HuH-7 (cell line): ENCODE measurements around the gene HECTD4.

Source experiments
- DNase-seq: peaks from one replicate; pipeline ENCODE4 v3.0.0; 2011; ENCODE audit warnings: low spot score

Gene HECTD4

DNA sequence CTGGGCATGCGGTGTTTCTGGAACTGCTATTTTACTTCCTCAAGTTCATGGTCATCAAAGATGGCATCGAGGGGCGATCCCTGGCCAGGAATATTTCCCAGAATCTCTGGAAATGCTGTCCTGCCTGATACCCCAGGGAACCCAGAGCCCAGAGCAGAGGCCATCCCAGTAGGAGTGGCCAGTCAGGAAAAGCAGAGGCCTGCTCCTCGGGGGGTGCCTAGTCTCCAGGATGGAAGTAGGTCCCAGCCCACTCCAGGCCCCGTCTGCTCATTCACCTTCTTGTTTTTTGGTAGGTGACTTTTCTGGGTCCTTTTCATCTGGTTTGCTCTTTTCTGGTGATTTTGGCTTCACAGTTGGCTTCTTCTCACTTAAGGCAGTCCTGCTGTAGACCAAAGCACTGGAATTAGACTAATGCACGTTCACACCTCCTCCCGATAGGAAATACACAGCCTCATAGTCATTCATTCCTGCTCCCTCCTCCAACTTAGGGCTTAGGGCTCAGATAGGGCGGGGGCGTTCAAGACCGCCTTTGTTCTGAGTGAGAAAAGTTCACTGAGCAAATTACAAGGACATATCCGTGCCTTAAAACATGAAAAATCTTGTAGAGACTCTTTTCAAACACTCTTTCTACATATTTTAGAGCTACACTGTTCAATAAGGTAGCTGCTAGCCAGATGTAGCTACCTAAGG, 205.8 kb downstream of the HECTD4 start:
- DNase-seq = no peak

- no peak for DNase-seq
Observed at GRCh38 chr12:112175361-112176155, 206.7 kb downstream of the HECTD4 start.

- DNase-seq = no peak
Observed at GRCh38 chr12:112172556-112173324, 209.5 kb downstream of the HECTD4 start.

GRCh38 chr12:112170971-112171596, 211.1 kb downstream of the HECTD4 start:
- DNase-seq = no peak

DNA sequence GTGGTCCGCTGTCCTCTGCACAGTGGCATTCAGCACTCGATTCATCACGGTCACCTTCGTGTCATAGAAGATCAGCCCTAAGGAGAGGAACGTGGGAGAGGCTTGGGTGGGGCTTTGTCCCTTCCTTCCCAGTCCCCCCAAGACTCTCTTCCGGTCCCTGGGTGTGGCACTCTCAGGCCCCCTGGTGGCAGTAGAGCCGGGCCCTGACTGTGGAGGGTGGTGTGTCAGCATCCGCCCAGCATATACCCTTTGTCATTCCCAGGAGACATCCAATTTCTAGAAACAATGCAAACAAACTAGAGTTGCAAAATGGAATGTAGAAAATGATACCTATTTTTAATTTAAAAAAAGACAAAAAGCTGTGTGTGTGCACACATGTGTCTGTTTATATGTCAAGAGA, 211.9 kb downstream of the HECTD4 start:
- peak; percentile 80 for DNase-seq

DNA sequence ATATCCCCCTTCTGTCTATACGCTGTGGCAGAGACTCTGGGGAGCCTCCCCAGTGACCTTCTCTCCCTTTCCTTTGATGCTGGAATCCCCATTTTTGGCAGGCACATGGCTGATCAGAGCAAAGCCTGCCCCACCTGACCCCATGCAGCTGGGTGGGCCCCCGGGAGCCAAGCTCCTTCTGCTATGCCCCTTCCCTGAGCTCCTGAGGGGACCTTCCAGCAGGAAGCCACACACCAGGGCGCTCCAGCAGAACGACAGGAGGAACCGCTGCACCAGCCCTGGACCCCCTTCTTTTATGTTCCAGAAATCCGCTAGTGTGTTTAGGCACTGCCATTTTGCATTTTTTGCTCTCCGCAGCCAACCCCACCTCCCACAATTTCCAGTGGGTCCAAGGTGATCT, 212.3 kb downstream of the HECTD4 start:
- DNase-seq = no peak

DNA sequence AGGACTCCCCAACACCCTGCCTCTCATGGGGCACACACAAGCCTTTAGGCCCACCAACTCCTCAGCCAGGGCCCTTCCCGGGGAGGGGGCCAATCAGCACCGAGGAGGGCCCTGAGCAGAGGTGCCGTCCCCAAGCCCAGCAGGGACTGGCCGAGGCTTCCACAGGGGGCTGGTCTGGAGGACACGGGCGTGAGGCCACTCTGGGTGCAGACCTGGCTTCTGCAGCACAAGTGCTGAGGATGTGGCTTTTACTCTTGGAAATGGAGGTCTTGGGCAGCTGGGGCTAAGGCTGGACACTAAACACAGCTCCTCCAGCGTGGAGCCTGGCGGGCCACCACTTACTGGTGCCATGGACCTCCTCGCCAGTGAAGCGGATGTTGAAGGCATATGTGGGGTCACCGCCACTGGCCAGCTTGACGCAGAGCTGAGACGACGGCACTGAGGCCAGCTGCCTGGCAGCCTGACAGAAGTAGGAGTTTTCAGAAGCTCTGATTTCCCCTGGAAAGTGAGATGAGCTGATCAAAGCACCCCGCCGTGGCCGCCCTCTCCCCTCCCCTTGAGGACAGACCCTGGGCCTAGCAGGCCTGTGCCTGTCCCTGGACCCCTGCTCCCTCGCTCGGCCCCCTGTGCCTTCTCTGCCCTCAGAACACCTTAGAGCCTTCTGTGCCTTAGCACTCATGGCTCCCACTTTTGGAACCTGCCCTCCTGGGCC, 212.9 kb downstream of the HECTD4 start:
- DNase-seq = no peak

- DNase-seq = no peak
Observed at GRCh38 chr12:112168561-112168971, 213.7 kb downstream of the HECTD4 start.

DNA sequence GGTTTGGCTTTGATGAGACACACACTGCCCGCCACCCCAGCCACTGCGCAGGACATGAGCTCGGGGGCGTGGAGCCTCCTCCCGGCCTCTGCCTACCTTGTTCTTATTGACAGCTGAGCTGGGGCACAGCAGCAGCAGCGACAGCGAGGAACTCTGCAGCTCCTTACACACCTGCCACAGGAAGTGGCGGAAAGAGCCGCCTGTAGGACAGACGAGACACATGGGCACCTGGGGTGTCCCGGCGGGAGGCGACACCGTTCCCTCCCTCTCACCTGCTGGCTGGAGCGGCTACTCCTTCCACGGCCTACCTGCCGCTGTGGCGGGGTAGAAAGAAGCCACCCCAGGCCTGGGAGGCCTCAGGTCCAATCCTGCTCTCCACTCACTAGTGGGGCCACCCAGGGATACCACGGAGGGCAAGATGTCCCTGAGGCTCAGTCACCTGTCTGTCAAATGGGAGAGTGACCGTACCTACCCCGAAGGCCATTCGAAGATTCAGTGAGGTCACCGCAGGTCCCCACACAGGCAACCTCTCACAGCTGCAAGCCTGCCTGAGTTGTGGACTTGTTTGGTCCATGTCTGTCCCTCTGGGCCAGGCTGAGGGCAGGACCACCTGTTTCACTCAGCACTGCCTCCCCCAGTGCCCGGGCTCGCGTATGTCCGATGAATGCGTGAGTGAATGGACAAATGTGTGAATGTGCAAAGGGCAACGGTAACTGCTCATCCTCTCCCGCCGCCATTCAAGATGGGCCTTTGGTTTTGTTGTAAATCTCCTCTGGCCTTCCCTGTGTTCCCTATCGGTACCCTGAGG, 214.3 kb downstream of the HECTD4 start:
- DNase-seq = no peak

- DNase-seq = no peak
Observed at GRCh38 chr12:112167031-112167461, 215.2 kb downstream of the HECTD4 start.

GRCh38 chr12:112166051-112167015, 215.9 kb downstream of the HECTD4 start:
- no peak for DNase-seq

- DNase-seq = no peak
Observed at GRCh38 chr12:112165624-112166023, 216.6 kb downstream of the HECTD4 start.

DNA sequence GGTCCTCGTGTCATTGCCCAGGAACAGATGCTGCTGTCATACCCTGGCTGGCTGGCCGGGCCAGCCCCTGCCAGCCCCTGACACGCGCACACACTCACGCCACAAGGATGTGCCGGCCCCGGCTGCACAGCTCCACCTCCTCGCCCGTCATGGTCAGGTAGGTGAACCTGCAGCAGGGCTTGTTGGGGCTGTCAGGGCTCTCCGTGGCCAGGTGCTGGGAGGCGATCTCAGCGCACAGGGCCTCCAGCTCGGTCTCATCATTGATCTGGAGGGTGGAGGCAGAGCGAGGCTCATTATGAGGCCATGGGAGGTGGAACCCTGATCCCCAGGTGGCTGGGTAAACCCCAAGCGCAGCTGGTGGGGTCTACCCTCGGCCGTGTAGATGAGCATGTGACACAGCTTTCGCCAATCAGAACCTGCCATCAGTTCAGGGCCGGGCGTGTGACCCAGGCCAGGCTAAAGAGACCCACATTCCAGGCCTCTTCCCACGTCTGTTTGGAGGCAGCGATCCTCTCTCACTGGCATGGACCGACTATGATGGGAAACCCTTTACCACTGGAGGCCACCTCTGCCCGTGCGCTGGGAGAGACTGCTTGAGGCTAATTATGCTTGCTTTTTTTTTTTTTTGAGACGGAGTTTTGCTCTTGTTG, 218.1 kb downstream of the HECTD4 start:
- no peak for DNase-seq

GRCh38 chr12:112163471-112163991, 218.7 kb downstream of the HECTD4 start:
- DNase-seq = no peak

DNA sequence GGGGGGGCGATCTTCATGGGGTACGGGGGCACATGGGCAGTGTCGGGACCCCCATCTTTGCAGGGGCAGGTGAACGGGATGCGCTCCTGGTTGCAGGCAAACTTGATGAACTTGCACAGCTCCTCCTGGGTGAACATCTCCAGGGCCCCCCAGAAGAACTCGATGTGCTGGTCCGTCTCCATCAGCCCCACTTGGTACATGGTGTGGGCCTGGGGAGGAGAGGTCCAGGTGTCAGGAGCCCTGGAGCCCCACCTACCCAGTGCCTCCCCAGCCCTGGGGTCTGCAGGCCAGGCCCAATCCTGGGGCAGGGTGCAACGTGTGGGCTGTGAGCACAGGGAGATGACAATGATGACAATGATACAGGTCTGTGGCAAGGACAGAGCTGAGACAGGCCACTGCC, 219.2 kb downstream of the HECTD4 start:
- DNase-seq = no peak

DNA sequence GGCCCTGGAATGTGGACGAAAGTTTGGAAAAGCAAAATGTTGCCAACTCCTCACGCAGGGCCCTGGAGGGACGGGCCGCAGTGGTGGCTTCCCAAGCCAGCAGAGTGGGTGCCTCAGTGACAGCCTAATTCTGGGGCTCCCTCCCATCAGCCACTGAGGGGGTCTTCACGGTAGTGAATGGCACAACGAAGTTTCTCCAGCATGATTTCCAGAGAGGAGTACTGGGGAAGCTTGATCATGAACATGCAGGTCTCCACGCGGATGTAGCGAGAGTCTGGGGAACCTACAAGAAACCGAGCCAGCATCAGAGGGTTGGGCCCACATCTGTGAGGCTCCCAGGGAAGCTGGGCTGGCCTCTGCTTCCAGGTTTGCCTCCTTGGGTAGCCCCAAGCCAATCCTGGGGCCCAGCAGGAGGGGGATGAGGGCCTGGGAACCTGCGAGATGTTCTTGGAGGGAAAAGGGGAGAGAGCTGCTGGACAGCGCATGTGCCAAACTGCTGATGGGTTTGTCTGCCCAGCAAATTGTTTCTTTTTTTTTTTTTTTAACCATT, 219.9 kb downstream of the HECTD4 start:
- DNase-seq = no peak

GRCh38 chr12:112161711-112162110, 220.5 kb downstream of the HECTD4 start:
- no peak for DNase-seq

DNA sequence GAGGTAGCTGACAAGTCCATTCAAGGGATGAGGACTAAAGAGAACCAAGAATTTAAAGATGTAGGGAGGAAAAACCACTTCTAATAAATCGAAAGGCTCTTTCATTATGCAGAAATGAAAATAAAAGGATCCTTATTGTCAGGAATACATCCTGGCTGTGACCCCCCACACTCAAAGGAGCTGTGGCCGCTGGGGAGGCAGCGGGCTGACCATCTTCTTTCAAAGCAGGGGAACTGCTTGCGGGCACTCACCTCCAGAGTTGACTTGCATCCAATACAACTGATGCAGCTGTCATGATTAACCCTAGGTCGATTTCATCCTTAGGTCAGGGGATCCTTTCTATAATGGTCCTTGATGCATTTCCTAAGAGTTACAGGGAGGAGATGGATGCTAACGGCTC, 221.6 kb downstream of the HECTD4 start:
- DNase-seq = no peak

DNA sequence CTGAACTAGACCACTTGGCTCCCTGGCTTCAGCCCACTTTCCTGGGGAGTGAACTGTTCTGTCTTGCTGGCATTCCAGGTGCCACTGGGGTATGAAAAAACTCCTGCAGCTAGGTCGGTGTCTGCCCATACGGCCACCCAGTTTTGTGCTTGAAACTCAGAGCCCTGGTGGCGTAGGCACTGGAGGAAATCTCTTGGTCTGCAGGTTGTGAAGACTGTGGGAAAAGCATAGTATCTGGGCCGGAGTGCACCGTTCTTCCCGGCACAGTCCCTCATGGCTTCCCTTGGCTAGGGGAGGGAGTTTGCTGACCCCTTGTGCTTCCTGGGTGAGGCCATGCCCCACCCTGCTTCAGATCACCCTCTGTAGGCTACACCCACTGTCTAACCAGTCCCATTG, 223.1 kb downstream of the HECTD4 start:
- no peak for DNase-seq
